A673 (cell line): ENCODE measurements around the gene SYT9. TPM values are rescaled to one million over a fixed set of nuclear protein-coding genes. Genes with fewer than 3 reads are reported as not detected.

Experiments
- BruUV-seq: library from RNA; stranded (reverse); fragments of 400-500 nt; replicated peaks from 2 replicates; lab custom pipeline; 2021; lab: Mats Ljungman, UMichigan
- CTCF ChIA-PET: fragments of 300-600 bp; sonication (Branson Sonifier 250); formaldehyde crosslinking; loops from one replicate; lab custom pipeline; 2022; ENCODE audit warnings: antibody characterized with exemption; lab: Charles Lee
- POLR2A ChIA-PET: fragments of 300-600 bp; sonication (Branson Sonifier 250); formaldehyde crosslinking; loops from one replicate; lab custom pipeline; 2022; ENCODE audit warnings: antibody characterized with exemption; ENCODE audit not compliant: low non-redundant PET; lab: Charles Lee
- DNase-seq: peaks from one replicate; pipeline ENCODE4 v3.0.0-alpha.2; 2015; ENCODE audit warnings: low spot score
- H3K27ac ChIP-seq: fragments of 200-600 bp; sonication (generic); 2 replicates; pipeline ENCODE4 v1.5.1; 2016; ENCODE audit warnings: mixed run types, low read depth, mild to moderate bottlenecking, mixed read lengths, antibody characterized with exemption, low read length; ENCODE audit not compliant: poor library complexity, severe bottlenecking
- H3K27me3 ChIP-seq: fragments of 200-600 bp; sonication (generic); replicated peaks from 2 replicates; pipeline ENCODE4 v1.6.1; 2017; ENCODE audit warnings: mixed run types, low read depth, mild to moderate bottlenecking, mixed read lengths, antibody characterized with exemption, low read length; ENCODE audit not compliant: insufficient read depth, poor library complexity
- H3K36me3 ChIP-seq: fragments of 200-600 bp; sonication (generic); 2 replicates; pipeline ENCODE4 v1.6.1; 2016; ENCODE audit warnings: mixed run types, mild to moderate bottlenecking, mixed read lengths, antibody characterized with exemption, low read length; ENCODE audit not compliant: insufficient read depth, poor library complexity, severe bottlenecking
- H3K4me1 ChIP-seq: fragments of 200-600 bp; sonication (generic); 2 replicates; pipeline ENCODE4 v1.6.1; 2017; ENCODE audit warnings: mixed run types, mild to moderate bottlenecking, mixed read lengths, antibody characterized with exemption, low read length; ENCODE audit not compliant: insufficient read depth, poor library complexity, severe bottlenecking
- H3K4me3 ChIP-seq: fragments of 200-600 bp; sonication (generic); 2 replicates; pipeline ENCODE4 v1.5.1; 2016; ENCODE audit warnings: low read depth, mixed run types, mild to moderate bottlenecking, mixed read lengths, low read length; ENCODE audit not compliant: poor library complexity, severe bottlenecking
- H3K9me3 ChIP-seq: fragments of 200-600 bp; sonication (generic); 2 replicates; pipeline ENCODE4 v1.6.1; 2016; ENCODE audit warnings: mixed run types, low read depth, mild to moderate bottlenecking, mixed read lengths, antibody characterized with exemption, low read length; ENCODE audit not compliant: poor library complexity, severe bottlenecking
- EZH2 ChIP-seq: fragments of 200-600 bp; sonication (generic); IDR thresholded peaks from 2 replicates; pipeline ENCODE4 v1.6.1; 2017; ENCODE audit warnings: borderline replicate concordance, low read depth, mild to moderate bottlenecking, mixed read lengths, antibody characterized with exemption, low read length; ENCODE audit not compliant: poor library complexity, severe bottlenecking
- intact Hi-C: fragments of 100-400 bp; cut with micrococcal nuclease; formaldehyde crosslinking; loops from one replicate; pipeline ENCODE4 v1.10.0; 2022; ENCODE audit not compliant: unreplicated experiment
- total RNA-seq: library from RNA; stranded (reverse); gene quantifications from 2 replicates; pipeline ENCODE4 v1.2.3, GENCODE V29; 2021
- TF ChIP-seq, protein P1 (sequence below): fragments of 300-800, 200-600 bp; sonication (generic); conservative IDR thresholded peaks from 2 replicates; pipeline ENCODE4 v1.5.1; 2017; ENCODE audit warnings: low read depth, mild to moderate bottlenecking, antibody characterized with exemption, low read length, moderate library complexity, mixed read lengths

The SYT9 gene
- total RNA-seq, 1 experiment from 2014 or later = not detected

DNA sequence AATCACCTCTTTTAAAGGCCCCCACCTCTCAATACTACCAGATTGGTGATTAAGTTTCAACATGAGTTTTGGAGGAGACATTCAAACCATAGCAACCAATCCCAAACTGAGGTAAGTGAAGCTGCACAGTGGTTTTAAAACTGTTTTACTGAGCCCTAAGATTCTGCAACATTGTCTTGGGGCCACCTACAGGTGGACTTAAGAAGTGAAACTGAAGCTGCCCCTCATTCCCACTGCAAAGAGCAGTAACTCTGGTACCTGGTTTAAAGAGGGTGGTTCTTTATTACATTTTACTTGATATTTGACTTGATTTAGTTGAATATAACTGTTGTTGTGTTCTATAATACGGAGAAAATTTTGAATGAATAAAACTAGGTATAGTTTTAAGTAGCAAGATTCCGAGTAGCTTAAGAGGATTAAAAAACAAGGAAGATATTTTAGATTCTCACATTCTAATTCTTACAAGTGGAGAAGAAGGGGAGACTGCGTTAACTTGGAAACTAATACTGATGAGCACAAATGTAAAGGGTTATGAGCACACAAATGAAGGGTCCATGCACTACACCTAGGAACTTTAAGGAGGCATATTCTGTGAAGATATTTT, 26.7 kb downstream of the SYT9 start:
- intact Hi-C loops = loop anchor here (5.0 kb wide), 1 partner anchor 181 kb away; no protein-coding TSS in a partner anchor
- TF ChIP-seq EZH2 = no peak
- TF ChIP-seq, protein P1, sequence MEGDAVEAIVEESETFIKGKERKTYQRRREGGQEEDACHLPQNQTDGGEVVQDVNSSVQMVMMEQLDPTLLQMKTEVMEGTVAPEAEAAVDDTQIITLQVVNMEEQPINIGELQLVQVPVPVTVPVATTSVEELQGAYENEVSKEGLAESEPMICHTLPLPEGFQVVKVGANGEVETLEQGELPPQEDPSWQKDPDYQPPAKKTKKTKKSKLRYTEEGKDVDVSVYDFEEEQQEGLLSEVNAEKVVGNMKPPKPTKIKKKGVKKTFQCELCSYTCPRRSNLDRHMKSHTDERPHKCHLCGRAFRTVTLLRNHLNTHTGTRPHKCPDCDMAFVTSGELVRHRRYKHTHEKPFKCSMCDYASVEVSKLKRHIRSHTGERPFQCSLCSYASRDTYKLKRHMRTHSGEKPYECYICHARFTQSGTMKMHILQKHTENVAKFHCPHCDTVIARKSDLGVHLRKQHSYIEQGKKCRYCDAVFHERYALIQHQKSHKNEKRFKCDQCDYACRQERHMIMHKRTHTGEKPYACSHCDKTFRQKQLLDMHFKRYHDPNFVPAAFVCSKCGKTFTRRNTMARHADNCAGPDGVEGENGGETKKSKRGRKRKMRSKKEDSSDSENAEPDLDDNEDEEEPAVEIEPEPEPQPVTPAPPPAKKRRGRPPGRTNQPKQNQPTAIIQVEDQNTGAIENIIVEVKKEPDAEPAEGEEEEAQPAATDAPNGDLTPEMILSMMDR = peak; percentile 68
- Histone ChIP-seq H3K27me3 (no peaks in the 10 kb centered on the region), H3K4me3 (no peak overlapping the region), H3K9me3 (no peaks in the 10 kb centered on the region), H3K27ac (no peak overlapping the region), H3K4me1 (no peaks in the 10 kb centered on the region), H3K36me3 (no peaks in the 10 kb centered on the region)
- no TSS peak for BruUV-seq
- CTCF ChIA-PET = interaction anchor here (0.5 to 1.0 kb wide), 5 partner anchors 13 to 957 kb away, joined by 3 to 4 read pairs (median 3); no protein-coding TSS in a partner anchor
- POLR2A ChIA-PET = no interaction called here
- DNase-seq = peak; percentile 31

DNA sequence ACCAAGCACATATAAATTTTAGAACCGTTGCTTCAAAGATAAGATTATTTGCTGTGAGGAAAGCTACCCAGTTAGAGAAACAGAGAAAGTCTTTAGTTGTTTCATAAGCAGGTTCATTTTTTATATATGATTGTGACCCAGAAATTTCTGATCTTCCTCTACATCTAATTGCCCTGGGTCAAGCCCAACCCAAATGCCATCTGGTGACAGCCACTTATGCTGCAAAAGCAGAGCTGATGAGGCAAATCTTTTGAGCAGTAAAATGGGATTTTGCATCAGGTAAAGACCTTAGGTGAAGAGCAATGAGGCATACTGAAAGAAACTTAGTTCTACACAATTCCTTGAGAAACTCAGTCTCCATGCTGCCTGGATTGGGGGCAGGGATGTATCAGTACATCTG, 28.0 kb downstream of the SYT9 start:
- Histone ChIP-seq H3K36me3 (no peaks in the 10 kb centered on the region), H3K27me3 (no peaks in the 10 kb centered on the region), H3K4me1 (no peaks in the 10 kb centered on the region), H3K9me3 (no peaks in the 10 kb centered on the region), H3K4me3 (no peak overlapping the region), H3K27ac (no peak overlapping the region)
- TF ChIP-seq, protein P1 = no peak
- TF ChIP-seq EZH2 = no peak
- CTCF ChIA-PET = no interaction called here
- no TSS peak for BruUV-seq
- DNase-seq = no peak
- POLR2A ChIA-PET = no interaction called here
- intact Hi-C loops = loop anchor here (5.0 kb wide), 1 partner anchor 182 kb away; no protein-coding TSS in a partner anchor

DNA sequence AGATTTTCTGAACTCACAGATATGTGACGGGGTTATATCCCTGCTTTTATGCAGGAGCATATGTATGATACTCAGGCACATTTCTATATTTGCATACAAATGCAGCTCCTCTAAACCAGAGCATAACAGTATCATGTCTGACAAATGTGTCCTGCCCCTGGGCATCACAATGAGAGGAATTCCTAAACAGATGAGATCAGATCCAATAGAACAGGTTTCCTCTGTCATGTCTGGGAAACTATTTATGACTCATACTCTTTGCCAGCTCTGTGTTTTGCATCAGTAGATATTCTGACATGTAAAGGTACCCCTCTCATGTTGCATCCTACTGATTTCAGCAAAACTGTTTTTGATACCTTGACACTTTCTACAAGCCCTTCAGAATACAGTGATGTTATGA, 29.4 kb downstream of the SYT9 start:
- no peaks in the 10 kb centered on the region for H3K9me3 ChIP-seq
- no peak overlapping the region for H3K4me3 ChIP-seq
- no peaks in the 10 kb centered on the region for H3K4me1 ChIP-seq
- BruUV-seq = no TSS peak
- POLR2A ChIA-PET = no interaction called here
- no peaks in the 10 kb centered on the region for H3K36me3 ChIP-seq
- H3K27me3 ChIP-seq = no peaks in the 10 kb centered on the region
- TF ChIP-seq, protein P1 = no peak
- no peak for TF ChIP-seq EZH2
- CTCF ChIA-PET = no interaction called here
- intact Hi-C loops = no loop called here
- no peak overlapping the region for H3K27ac ChIP-seq
- no peak for DNase-seq
